Heart left ventricle (tissue), 13 donors: Measurements from ENCODE around the gene HSPB6.

Experiments
- POLR2A ChIP-seq, 2 donors: fragments of 450-650 bp; IDR thresholded peaks; one replicate each; pipeline ENCODE4 v1.6.1; 2017; ENCODE audit warnings: antibody characterized with exemption in 2 of 2, mild to moderate bottlenecking in 2 of 2, moderate library complexity in 2 of 2
- TF ChIP-seq, protein P1 (sequence below), 12 donors: fragments of 200-600 bp; sonication (generic) in 4 of 12; IDR thresholded peaks; one replicate each; pipeline versions ENCODE4 v1.5.0 to v1.8.0; 2018 to 2022; ENCODE audit warnings: antibody characterized with exemption in 12 of 12, mild to moderate bottlenecking in 5 of 12
- donor health status: ischemic (EF 13 %, LVEDD 7.1; RV severe dilation, severe dysfunction).
- donor health status: DM: no; HTN: yes; CAD: no.
- donor health status: DM: no; HTN: no; CAD: no.
- donor health status: ischemic (EF 25% LVEDD 6.9; RV normal size, moderate dysfunction).
- donor health status: ischemic (EF 25% LVEDD 5.7; RV mildly dilated, moderate dysfunction).
- donor health status: ischemic (EF 35%, LVEDD 5.7; RV mildly dilated, moderate dysfunction).
- donor health status: nonischemic (EF 11% LVEDD 7.7; RV severe dilation, severe dysfunction).
- donor health status: DM: yes; HTN: yes; CAD: no.
- donor health status: PGD.
- donor health status: ischemic (EF 29% LVEDD 5.4; RV normal size, mild dysfunction).
- donor health status: nonischemic (EF 23%, LVEDD 6.1; RV moderate dilation, normal function).

DNA sequence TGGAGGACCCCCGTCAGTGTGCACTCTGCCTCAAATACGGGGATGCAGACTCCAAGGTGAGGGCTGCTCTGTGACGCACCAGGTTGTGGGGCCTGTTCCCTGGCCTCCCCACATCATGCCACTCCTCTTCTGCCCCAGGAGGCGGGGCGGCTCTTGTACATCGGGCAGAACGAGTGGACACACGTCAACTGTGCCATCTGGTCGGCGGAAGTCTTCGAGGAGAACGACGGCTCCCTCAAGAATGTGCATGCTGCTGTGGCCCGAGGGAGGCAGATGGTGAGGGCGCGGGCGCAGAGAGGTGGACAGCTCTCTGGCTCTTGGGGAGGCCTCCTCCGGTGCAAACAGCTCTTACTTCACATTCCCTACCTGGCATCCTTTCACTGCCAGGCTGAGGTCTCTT lies 27.8 kb downstream of the HSPB6 start:
- TF ChIP-seq, protein P1, sequence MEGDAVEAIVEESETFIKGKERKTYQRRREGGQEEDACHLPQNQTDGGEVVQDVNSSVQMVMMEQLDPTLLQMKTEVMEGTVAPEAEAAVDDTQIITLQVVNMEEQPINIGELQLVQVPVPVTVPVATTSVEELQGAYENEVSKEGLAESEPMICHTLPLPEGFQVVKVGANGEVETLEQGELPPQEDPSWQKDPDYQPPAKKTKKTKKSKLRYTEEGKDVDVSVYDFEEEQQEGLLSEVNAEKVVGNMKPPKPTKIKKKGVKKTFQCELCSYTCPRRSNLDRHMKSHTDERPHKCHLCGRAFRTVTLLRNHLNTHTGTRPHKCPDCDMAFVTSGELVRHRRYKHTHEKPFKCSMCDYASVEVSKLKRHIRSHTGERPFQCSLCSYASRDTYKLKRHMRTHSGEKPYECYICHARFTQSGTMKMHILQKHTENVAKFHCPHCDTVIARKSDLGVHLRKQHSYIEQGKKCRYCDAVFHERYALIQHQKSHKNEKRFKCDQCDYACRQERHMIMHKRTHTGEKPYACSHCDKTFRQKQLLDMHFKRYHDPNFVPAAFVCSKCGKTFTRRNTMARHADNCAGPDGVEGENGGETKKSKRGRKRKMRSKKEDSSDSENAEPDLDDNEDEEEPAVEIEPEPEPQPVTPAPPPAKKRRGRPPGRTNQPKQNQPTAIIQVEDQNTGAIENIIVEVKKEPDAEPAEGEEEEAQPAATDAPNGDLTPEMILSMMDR (IDR thresholded peaks at IDR 0.05): no peak
- no peak for TF ChIP-seq POLR2A (IDR thresholded peaks at IDR 0.05)
